GM21447 (cell line): ENCODE results near the gene SLC19A2.
A peak's percentile ranks its signal among the peaks of the same experiment; 100 is the strongest.

Experiments used
- ATAC-seq: cut with Tn5 transposase; IDR thresholded peaks from one replicate; pipeline ENCODE4 v1.9.1; 2021; ENCODE audit not compliant: unreplicated experiment

The SLC19A2 gene

GRCh38 chr1:169478094-169478672 lies 7.6 kb downstream of the SLC19A2 start:
- no peak for ATAC-seq

DNA sequence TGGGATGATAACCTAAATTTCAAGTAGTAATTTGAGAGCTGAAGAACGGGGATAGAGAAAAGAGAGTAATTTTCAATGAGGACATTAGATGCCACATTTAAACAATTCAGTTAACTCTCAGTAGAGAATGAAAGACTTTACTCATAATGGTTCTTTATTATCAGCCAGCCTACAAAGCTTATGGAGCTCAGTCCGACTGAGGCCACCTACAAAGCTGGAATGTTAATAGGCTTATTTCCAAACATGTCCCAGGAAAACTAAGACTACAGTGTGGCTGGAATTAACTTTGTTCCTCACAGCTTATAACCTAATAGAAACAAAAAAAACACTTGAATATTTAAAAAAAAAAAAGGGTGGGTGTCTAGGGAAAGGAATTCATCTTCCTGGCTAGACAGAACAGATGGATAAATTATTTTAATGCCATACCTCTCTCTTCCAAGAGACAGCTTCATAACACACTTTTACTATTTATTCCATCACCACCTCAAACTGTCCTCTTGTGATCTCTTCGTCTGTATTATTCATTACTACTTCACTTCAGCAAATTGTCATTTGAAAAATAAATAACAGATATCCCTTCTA lies 9.8 kb downstream of the SLC19A2 start:
- no peak for ATAC-seq

- ATAC-seq = no peak
Observed at GRCh38 chr1:169474302-169474995, 11.3 kb downstream of the SLC19A2 start.

DNA sequence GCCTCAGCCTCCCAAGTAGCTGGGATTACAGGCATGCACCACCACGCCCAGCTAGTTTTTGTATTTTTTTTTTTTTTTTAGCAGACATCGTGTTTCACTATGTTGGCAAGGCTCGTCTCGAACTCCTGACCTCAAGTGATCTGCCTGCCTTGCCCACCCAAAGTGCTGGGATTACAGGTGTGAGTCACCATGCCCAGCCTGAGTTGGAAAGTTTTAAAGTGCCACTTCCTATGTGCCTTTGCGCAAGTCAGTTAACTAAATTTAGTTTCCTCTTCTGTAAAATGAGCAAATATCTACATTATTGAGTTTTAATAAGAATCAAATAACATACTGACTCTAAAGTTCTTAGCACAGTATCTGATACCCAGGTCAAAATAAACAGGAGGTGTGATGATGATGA lies 12.4 kb downstream of the SLC19A2 start:
- ATAC-seq = no peak

- no peak for ATAC-seq
Observed at GRCh38 chr1:169472738-169473137, 13.0 kb downstream of the SLC19A2 start.

- no peak for ATAC-seq
Observed at GRCh38 chr1:169468982-169469381, 16.8 kb downstream of the SLC19A2 start.

GRCh38 chr1:169466259-169467230 lies 19.2 kb downstream of the SLC19A2 start:
- ATAC-seq = no peak

- ATAC-seq = no peak
Observed at GRCh38 chr1:169465281-169465680, 20.5 kb downstream of the SLC19A2 start.

DNA sequence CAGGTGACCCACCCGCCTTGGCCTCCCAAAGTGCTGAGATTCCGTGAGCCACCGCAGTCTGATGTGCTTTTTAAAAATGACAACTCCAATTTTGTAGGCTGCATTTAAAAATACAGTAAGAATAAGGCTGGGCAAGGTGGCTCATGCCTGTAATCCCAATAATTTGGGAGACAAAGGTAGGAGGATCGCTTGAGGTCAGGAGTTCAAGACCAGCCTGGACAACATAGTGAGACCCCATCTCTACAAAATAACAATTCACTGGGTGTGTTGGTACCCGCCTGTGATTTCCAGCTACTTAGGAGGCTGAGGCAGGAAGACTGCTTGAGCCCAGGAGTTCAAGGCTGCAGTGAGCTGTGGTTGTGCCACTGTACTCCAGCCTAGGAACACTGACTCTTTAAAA lies 23.4 kb downstream of the SLC19A2 start:
- ATAC-seq = no peak

DNA sequence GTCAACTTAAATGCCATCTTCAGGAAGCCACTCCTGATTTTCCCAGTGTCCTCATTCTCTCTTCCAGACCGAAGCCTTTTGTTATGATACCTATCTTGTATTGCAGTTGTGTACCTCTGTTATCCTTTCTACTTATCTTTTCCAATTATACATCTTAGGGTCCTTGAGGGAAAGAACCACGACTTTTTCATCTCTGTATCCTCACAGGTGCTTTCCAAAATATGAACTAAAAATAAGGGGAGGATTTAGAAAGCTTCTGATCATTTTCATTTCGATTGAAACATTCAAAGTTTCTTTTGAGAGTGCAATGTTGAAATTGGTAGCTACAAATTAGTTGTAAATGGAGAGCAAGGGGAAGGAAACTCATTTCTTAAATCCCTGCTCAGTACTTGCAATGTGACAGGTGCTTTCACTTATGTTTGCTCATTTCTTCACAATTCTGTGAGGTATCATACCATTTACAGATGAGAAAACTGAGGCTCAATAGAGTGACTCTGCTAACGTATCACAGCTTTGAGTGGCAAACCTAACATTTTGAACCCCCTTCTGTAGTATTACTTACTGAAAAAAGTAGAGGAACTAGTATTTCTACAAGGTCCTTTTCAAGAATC lies 24.2 kb downstream of the SLC19A2 start:
- ATAC-seq = no peak

GRCh38 chr1:169460191-169460833 lies 25.4 kb downstream of the SLC19A2 start:
- no peak for ATAC-seq

DNA sequence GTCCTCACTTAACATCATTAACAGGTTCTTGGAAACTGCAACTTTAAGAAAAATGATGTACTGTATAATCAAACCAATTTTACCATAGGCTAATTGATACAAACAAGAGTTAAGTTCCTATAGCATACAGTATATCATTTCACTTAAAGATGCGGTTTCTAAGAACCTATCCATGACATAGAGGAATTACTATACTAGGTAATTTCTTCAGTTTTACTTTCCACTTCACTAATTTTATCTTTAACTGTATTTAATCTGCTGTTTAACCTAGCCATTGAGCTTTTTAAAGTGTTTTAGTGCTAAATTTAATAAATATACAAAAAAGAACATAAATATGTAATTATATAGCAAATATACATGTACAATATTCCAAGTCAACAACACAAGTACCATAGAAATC lies 28.3 kb downstream of the SLC19A2 start:
- no peak for ATAC-seq

DNA sequence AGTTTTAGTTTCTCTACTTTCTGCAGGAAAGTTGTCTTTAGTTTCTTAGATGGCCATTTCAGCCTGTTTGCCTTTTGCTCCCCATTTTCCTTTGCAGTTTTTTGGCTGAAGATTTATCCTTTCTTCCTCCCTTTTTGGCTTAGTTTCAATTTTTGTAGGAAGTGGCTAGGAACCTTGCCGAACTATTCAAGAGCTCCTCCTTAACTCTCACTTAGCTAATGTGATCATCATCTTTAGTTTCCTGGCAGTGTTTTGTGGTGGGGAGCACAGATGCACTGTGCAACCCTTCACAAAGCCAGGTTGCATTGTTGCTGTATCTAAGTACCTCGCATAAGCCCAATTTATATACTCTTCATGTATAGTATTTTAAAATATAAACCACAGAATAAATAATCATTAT lies 29.7 kb downstream of the SLC19A2 start:
- ATAC-seq = no peak

GRCh38 chr1:169452921-169453320 lies 32.8 kb downstream of the SLC19A2 start:
- no peak for ATAC-seq

- ATAC-seq = no peak
Observed at GRCh38 chr1:169451218-169451824, 34.4 kb downstream of the SLC19A2 start.

- no peak for ATAC-seq
Observed at GRCh38 chr1:169443923-169444322, 41.8 kb downstream of the SLC19A2 start.

GRCh38 chr1:169427081-169427641 lies 58.6 kb downstream of the SLC19A2 start, which contains the start of gene CCDC181:
Gene CCDC181 (minus strand): TSS chr1:169427474. CDS start chr1:169424927, 2,547 bp downstream.
- ATAC-seq = peak; percentile 75

- no peak for ATAC-seq
Observed at GRCh38 chr1:169426174-169426705, 59.5 kb downstream of the SLC19A2 start.

- no peak for ATAC-seq
Observed at GRCh38 chr1:169421309-169421708, 64.4 kb downstream of the SLC19A2 start.
